CMK (cell line): ENCODE data around the gene ESYT2.

Source experiments
- DNase-seq: peaks from one replicate; pipeline ENCODE4 v3.0.0-alpha.2; 2010; ENCODE audit warnings: low read depth

ESYT2 gene

DNA sequence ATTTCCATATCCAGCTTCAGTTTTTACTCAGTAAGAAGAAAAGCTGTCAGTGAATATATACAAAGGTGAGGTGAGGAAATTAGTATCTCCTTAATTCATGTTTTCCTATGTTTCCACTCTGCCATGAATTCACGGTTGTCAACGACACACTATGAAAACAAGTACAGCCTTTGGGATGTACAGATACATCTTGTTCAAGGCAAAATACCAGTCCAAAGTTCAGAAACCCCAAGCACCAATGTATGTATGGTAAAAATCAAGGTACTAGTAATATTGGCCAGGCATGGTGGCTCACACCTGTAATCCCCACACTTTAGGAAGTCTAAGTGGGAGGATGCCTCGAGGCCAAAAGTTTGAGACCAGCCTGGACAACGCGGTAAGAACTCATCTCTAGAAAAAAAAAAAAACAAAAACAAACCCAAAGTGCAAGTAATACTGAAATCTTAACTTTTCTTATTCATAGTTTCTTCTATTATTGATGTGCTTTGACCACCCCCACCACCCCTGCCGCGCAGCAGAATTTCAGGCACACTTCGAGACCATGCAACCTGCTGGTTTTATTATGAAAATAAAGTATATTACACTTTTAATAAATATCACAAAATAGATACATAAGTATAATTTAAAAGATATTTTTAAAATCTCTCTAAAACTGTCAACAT is 3.5 kb downstream of the ESYT2 start:
- DNase-seq = no peak

- DNase-seq = no peak
Measured at GRCh38 chr7:158824028-158824427, 5.3 kb downstream of the ESYT2 start.

DNA sequence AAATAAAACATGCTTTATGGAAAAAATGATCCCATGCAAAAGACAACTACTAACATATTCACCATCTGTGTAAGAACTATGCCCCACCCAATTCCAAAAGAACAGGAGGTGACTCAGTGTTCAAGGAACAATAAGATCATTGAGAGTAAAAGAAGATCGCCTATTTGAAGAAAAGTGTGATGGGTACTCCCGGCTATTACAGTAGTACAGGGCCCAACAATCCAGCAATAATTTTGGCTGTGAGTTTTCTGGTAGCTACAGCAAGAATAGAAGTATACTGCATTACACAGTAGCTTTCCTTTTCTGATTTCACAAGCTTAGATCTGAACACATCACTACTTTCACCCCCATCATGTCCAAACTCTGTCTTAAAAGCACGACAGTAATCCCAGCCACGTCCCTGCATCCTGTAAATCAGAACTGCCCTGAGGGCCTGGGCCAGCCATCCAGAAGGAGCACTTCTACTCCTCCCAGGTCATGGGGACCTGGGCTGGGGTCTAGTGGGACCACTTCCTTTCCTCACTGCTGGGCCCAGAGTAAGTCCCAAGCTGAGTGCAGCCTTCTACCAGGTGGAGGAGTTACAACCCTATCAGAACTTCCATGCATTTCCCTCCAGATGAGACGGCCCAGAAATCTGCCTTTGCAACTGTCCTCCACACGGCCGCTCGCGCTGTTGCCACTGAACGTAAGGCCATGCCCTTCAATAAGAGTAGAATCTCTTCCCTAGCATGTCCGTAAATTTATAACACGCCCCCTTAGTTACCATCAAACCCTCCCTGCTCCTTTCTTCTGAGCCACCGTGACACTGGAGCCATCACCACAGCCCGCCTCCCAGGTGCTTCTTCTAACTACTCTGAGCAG is 7.9 kb downstream of the ESYT2 start:
- DNase-seq = no peak

DNA sequence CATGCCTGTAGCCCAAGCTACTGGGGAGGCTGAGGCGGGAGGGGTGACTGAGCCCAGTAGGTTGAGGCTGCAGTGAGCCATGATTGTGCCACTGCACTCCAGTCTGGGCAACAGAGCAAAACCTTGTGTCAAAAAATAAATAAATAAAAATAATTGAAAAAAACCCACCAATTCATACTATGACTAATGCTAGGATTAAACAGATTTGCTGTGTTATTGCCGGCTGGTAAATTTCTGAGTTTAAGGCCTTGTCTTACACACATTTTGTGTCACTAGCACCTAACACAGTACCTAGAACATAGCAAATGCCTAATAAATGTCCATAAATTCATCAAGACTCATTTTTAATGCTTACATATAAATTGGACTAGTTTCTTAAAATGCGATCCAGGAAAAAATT is 8.7 kb downstream of the ESYT2 start:
- no peak for DNase-seq

- no peak for DNase-seq
Measured at GRCh38 chr7:158819571-158820203, 9.6 kb downstream of the ESYT2 start.

DNA sequence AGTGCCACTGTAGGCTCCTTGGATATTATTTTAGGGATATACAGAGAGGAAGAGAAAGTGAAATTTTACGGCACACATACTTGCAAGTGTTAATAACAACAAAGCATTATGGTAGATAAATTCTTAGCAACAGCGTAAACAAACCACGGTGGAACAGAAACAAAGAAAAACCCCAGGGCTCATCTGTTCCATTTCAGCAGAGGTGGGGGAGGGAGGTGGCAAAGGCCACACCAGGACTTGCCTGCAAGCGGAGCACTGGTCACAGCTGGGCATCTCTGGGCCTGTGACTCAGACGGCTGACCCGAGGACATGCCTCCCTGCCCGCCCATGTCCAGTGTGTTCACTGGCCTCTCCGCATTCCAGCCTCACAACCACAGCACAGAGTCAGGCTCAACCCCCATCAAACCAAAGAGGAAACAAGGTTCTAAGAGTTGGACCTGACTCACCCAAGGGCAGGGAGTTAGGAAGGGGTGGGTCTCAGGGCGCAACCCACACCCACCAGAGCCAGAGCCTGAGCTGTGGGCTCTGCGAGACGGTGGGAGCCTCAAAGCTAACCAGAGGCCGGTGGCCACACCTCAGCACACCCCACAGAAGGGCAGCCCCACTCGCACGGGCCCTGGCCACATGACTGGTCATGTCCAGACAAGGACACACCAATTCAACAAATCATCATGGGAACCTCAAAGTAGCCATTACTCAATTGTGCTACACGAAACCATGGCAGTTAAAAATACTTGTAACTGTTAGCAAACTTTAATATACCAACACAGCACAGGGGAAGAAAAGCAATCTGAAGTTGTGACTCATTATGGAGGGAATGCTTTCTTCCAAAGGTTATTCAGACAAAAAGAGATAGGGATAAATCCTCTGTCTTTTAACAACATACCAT is 10.7 kb downstream of the ESYT2 start:
- no peak for DNase-seq

DNA sequence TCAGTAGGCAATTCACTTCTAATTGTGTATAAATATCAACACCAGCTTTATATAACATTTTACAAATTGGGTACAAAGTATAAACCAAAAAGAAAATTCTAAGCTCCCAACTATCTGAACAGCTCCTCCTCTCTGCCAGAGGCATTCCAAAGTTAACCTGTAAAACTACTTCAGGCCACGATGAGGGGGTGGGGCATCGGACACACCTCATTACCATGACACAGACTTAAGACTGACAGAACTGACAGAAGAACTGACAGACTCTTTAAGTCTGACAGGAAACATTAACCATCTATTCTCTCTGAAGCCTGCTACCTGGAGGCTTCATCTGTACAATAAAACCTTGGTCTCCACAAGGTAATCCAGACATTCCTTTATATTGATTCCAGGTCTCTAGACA is 12.3 kb downstream of the ESYT2 start:
- no peak for DNase-seq

DNA sequence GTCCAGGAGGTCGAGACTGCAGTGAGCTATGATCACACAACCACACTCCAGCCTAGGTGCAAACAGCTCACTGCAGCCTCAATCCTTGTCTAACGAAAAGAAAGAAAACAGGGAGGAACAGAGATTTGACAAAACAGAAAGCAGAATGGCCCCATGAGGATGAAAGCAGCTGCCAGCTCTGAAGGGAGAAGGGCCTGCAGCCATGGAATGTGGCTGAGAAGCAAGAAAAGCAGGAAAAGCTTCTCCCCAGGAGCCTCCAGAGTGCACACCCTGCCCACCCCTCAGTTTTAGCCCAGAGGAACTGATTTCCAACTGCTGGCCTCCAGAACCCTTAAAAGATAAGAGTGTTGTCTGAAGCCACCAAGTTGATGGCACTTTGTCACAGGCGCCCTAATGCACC is 13.0 kb downstream of the ESYT2 start:
- DNase-seq = no peak

DNA sequence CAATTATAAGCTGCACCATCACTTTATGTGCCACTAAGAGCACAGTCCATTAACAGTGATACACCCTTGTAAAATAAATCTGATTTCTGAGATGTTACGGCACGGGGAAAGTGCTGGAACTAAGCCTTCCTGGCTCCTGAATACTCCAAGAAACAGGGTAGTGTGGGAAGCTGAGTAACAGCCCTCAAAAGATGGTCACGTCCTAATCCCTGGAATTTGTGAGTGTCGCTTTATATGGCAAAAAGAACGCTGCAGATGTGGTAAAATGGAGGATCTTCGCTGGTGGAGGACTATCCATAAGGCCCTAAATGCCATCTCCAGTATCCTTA is 13.5 kb downstream of the ESYT2 start:
- DNase-seq = no peak

DNA sequence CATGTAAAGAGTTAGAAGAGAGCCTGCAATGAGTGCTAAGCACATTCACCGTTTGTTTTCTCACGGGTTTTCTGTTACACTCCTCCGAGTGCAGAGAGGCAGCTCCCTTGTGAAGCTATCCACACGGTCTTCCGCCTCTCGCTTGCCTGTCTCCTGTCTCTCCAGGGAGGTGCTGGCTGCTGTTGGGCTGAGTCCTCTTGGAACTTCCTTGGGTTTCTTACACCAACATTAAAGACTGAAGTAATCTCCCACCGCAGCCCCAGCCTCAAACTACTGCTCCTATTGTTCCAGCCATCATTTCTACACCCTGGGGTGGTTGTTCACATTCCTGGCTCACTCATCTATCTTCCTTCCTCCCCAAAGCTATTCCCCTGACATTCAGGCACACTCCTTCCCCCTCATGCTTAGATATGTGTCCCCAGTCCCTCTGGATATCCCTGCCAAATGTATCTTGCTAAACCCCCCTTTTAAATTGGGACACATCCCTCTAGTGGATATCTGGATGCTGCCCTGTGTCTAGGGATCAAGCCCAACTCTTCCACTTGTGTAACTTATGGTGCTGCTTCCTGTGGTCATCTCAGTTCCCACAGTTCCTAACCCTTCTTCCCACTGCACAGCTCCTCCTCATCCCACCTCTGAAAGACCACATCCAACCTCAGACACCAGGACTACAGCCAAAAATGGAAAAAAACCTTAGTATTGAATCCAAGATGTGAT is 14.1 kb downstream of the ESYT2 start:
- DNase-seq = no peak

DNA sequence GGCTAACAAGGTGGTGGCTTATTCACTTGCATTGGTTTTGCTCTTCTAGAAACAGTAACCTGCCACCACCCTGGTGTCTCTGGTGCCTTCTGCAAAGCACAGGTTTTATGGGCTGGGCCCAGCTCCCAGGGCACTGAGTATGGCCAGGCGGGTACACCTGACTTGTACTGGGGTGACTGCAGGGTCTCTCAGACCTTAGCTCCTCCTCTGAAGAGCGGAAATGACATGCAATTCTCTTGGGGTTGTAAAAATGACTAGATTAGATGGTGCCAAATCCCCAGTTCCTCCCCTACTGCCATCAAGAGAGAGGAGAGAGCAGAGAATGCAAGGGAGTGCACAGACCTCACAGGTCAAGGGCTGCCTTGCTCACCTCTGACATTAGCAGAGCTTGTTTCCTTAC is 14.7 kb downstream of the ESYT2 start:
- DNase-seq = no peak

DNA sequence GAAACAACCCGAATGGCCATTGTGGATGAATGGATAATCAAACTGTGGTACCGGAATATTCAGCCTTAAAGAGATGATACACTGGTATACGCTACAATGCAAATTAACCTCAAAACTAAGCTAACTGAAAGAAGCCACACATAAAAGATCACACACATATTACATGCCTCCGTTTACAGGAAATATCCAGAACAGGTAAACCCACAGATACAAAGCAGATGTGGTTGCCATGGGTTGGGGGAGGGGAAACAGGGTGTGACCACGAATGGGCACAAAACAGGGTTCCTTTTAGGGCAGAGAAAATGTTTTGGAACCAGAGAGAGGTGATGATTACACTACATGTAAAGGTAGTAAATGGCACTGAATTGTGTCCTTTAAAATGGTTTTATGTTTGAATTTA is 16.6 kb downstream of the ESYT2 start:
- DNase-seq = no peak

DNA sequence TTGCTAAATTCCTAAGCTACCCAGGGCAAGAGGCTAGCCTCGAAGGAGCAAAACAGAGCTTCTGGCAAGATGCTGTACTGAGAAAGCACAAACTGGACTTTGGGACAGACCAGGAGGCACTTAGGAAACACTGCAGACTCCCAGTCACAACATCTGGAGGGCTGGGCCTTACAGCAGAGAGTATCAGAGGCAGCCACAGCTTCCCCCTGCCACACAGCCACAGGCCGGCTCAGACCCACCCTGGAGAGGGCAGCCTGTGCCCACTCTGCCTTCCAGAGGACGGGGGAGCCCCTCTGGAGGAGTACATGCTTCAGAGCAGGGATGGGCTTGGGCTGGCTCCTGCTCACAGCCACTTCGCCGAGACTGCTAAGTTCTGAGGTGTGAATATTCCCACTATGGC is 17.4 kb downstream of the ESYT2 start:
- no peak for DNase-seq

GRCh38 chr7:158811461-158811860 is 17.8 kb downstream of the ESYT2 start:
- no peak for DNase-seq

GRCh38 chr7:158810846-158811245 is 18.5 kb downstream of the ESYT2 start:
- DNase-seq = no peak

DNA sequence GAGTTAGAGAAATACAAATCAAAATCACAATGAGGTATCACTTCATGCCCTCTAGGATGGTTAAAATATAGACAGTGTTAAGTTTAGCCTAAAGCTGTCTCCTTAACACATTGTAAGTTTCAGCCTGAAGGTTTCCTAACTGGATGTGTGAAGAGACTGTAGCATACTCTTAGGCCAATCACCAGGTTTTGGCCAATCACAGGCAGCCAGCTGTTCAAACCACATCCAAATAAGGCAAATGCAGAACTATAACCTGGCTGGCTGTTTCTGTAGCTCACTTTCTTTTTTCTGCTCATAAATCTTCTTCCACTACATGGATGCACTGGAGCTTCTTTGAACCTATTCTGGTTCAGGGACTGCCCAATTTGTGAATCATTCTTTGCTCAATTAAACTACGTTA is 19.7 kb downstream of the ESYT2 start:
- no peak for DNase-seq

GRCh38 chr7:158808126-158808525 is 21.2 kb downstream of the ESYT2 start:
- no peak for DNase-seq

DNA sequence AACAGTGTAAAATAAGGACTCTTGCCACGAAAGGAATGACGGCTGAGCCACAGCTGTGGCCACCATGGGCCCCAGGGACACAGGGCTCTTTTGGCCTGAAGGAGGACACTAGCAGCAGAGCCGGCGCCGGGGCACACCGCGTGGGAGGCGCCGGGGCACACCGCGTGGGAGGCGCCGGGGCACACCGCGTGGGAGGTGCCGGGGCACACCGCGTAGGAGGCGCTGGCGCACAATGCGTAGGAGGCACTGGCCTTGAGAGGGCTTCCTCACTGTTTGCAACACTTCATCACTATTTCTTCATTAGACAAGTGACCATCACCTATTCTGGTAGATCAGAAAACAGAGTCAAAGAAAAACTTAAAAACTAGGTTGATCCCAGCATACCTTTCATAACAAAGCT is 23.4 kb downstream of the ESYT2 start:
- DNase-seq = no peak

DNA sequence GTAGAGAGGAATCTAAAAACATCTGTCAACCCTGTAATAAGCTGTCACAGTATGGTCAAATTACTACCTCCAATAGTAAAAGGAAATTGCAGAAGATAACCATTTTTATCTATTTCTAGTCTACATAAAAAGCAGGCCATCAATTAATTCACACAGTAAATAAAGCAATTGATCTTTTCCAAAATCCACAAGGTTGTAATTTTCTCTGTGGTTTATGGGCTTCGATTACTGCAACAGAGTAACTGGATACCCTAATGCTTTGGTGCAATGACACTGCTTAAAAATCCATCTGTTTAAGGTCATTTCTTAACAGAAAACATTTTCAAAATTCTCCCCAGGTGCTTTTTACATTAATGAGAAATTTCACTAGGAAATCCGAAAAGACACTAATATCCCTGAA is 23.9 kb downstream of the ESYT2 start:
- no peak for DNase-seq

DNA sequence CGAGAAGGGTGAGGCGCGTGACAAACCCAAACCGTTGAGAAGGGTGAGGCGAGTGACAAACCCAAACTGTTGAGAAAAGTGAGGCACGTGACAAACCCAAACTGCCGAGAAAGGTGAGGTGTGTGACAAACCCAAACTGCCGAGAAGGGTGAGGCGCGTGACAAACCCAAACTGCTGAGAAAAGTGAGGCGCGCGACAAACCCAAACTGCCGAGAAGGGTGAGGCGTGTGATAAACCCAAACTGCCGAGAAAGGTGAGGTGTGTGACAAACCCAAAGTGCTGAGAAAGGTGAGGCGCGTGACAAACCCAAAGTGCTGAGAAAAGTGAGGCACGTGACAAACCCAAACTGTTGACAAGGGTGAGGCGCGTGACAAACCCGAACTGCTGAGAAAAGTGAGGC is 25.0 kb downstream of the ESYT2 start:
- no peak for DNase-seq

DNA sequence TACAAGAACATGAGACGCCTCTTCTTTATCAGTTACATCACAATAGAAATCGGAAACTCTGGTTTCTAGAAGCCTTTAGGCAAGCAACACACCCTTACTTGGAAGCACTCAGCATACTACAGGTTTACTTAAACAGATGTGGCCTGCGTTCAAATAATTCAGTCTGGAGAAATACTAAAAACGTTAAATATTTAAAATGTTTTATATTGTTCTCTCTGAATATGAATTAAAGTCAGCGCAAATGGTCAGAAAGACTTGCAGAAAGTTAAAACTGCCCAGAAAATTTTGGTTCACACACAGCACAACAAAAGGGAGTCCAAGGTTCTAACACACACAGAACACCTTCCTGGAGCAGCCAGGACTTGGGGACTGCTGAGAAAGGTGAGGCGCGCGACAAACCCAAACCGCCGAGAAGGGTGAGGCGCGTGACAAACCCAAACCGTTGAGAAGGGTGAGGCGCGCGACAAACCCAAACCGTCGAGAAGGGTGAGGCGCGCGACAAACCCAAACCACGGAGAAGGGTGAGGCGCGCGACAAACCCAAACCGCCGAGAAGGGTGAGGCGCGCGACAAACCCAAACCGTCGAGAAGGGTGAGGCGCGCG is 25.8 kb downstream of the ESYT2 start:
- DNase-seq = no peak
